SU-DHL-6 (cell line): ENCODE results near the gene GPR78.

Experiments
- CTCF ChIP-seq: fragments of 200-600 bp; sonication (generic); IDR thresholded peaks from one replicate; pipeline ENCODE4 v1.5.1; 2017; ENCODE audit warnings: antibody characterized with exemption, mild to moderate bottlenecking, low read length, moderate library complexity; ENCODE audit not compliant: insufficient read depth, poor library complexity, severe bottlenecking
- EZH2phosphoT487 ChIP-seq: fragments of 200-600 bp; sonication (generic), shearing (Covaris generic); conservative IDR thresholded peaks from 2 replicates; pipeline ENCODE4 v1.6.1; 2018; ENCODE audit warnings: mild to moderate bottlenecking, antibody characterized with exemption, low read length, moderate library complexity, mixed read lengths

DNA sequence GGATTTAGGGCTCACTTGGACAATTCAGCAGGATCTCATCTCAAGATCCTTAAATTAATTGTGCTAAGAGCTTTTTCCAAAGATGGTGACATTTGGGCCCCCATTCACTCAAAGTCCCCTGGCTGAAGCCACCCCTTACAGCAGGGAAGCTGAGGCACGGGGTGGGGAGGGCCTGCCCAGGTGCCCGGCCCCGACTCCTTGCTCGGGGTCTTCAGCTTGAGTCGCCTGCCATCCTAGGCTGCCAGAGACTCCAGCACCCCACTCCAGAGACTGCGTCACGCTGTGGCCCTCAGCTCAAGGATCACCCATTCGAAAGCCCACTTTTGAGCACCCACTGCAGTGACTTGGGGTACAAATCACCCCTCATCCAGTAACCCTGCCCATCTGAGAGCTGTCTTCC is 39.2 kb upstream of the GPR78 start:
- TF ChIP-seq CTCF (no peak), EZH2phosphoT487 (no peak)
